AML-193 (cell line): ENCODE data around the gene SPTBN4.
"Not testable (repeated sequence)": the region's sequence is repeated elsewhere in the genome, so short reads cannot be mapped to it uniquely, and the experiment has no call there.

ENCODE experiments used
- DNase-seq, 2 experiments: peaks; one replicate each; lab custom pipeline; 2025; lab: John Stamatoyannopoulos, UW

SPTBN4 gene

DNA sequence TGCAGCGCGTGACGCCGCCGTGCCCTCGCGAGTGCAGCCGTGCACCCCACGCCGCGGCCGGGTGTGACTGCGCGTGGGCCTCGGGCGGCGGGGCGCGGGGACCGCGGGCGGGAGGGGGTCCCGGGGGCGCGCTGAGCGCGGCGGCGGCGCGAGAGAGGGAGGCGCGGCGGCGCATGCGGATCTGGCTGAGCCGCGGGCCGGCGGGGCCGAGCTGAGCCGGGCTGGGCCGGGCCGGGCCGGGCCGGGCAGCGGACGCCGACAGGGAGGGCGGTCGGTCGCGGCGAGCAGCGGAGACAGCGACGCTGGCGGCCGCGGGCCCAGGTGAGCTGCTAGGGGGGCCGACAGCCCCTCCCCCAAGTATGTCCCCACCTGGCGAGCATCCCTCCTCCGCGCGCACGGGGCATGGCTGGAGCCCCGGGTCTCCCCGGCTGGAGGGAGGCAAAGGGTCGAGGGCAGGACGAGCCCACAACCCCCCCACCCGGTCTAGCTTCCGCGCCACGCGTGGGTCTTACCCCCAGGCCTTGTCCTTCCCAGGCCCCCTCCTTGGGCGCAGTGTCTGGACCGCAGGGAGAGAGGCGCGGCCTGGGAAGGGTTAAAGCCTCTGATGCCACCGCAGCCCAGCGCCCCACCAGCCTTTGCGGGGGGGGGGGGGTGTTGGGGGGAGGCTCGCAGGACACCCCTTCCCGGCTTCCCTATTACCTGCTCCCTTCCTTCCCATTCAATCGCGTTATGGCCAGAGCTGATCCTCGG lies at the start of gene SPTBN4:
TSS of gene SPTBN4 (plus strand) at position 17 of the 750 bp plus-strand sequence. CDS start 5,621 bp downstream, outside the sequence.
- DNase-seq, result no peak

DNA sequence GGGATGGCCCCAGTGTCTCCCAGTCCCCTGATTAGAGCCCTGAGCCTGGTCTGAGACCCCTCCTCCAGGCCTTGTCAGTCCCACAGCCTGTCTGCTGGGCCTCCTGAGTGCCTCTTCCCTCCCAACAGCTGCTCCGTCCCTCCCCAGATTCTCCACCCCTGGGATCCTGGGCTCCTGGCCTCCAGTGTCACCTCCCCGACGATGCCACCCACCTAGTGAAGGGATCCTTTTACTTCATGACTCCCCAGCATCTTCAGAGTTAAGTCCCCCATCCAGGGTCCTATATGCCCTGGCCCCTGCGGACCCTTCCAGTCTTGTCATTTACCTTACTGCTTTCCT lies 49.2 kb upstream of the SPTBN4 start:
- no peak for DNase-seq

DNA sequence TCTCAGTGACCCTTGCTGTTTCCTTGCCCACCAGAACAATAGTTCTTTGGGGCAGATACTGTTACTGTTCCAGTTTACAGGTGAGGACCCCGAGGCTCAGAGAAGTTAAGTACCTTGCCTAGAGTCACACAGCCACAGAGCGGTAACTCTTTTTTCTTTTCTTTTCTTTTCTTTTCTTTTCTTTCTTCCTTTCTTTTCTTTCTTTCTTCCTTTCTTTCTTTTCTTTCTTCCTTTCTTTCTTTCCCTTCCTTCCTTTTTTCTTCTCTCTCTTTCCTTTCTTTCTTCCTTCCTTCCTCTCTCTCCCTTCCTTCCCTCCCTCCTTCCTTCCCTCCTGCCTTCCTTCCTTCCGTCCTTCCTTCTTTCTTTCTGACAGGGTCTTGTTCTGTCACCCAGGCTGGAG lies 48.8 kb upstream of the SPTBN4 start:
- DNase-seq, result no peak

DNA sequence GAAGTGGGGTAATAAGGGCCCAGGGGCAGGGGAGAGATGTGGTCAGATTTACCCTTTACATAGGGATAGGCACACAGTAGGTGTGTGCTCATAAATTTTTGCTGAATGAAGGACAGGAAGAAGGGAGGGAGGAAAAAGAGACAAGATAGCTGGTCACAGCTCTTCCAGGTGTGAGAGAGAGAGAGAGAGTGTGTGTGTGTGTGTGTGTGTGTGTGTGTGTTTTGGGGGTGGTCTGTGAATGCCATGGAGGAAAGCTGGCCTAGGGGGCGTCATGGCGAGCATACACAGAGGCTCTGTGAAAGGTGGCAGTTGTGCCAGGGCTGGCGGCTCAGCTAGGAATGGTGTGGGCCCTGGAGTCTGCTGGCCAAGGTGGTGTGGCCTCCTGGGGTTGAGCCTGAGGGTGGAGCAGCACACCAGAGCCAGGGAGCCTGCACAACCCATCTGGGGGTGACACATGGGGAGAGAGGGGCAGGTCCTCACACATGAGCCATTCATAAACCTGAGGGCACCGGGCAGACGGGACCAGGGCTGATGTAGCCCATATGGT lies 47.7 kb upstream of the SPTBN4 start:
- DNase-seq, result no peak

DNA sequence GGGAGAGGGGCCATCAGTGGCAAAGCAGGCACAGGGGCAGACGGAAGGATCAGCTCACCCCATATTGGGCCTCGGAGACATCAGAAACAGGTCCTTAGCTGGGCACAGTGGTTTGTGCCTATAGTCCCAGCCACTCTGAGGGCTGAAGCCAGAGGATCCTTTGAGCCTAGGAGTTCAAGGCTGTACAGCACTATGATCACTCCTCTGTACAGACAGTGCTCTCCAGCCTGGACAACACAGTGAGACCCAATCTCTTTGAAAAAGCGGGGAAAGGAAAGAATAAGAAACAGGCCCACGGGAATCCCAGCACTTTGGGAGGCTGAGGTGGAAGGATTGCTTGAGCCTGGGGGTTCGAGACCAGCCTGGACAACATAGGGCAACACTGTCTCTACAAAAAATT lies 47.0 kb upstream of the SPTBN4 start:
- DNase-seq, result no peak

DNA sequence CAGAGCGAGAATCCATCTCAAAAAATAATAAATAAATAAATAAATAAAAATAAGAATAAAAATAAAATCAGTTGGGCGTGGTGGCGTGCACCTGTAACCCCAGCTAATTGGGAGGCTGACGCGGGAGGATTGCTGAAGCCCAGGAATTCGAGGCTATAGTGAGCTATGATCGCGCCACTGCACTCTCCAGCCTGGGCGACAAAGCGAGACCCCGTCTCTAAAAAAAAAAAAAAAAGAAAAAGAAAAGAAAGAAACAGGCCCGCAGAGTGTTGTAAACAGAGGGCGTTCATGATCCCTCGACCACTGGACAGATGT lies 46.4 kb upstream of the SPTBN4 start:
- DNase-seq, result no peak

DNA sequence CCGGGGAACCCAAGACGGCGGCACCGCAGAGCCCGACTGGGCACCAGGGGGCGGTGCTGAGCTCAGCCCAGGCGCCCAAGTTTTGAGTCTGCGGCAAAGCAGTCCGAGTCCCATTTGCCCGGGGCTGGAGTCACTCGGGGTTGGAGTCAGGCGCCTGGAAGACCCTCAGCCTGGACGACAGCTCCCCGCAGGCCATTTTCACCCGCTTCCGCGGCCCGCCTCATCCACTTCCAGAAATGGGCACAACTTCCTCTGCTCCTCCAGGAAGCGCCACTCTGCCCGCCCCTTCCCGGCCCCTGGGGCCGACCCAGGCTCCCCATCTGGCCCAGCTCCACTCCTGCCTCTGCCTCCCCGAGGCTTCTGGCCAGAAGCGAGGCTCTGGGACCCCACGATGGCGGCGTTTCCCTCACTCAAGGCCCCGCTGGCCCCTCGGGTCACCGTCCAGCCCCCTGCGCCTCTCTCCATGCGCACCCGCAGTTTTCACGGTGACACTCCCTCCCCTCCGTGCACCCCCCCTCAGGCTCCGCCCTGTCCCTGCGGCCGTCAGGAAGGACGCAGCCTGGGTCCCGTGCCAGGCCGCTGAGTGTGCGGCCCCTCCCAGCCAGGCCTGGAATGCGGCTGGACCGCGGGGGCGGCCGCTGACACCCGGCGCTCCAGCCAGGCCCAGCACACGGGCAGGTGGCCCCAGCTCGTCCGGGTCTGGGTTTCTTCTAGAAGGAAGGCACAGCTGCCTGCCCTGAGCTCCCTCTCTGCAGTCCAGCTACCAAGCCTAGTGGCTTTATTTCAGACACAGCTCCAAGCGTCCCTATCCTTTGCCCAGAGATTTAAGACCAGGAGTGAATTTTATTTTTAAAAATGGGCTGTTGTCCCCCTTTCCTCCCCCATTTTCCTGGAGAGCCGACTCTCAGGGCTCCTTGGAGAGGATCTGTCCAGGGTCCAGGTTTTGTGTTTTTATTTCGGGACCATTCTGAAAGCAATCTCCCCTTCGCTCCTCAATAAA lies 45.7 kb upstream of the SPTBN4 start:
- peak; percentile 67 to 72 for DNase-seq

DNA sequence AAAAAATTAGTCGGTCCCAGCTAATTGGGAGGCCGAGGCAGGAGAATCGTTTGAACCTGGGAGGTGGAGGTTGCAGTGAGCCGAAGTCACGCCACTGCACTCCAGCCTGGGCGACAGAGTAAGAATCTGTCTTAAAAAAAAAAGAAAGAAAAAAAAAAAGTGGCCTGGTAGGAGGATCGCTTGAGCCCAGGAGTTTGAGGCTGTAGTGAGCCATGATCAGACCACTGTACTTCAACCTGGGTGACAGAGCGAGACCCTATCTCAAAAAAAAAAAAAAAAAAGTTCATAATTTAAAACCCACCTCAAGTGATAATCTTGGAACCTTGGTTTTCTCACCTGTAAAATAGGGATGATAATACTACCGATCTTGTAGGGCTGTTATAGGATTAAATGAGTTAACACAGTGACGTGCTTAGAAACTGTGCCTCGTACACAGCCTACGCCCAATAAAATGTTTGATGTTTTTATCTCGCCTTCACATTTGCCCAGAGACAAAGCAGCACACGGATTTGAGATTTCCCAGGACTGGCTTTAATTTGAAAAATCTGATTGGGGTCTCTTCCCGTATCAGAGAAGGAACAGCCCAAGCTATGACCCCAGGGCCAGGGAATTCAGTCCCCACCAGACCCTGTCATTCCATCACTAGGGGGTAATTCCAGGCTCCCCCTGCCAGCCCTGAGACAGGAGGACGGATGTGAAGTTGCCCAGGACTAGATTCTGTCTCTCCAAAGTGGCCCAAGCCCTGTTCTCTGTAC lies 44.6 kb upstream of the SPTBN4 start:
- no peak for DNase-seq

DNA sequence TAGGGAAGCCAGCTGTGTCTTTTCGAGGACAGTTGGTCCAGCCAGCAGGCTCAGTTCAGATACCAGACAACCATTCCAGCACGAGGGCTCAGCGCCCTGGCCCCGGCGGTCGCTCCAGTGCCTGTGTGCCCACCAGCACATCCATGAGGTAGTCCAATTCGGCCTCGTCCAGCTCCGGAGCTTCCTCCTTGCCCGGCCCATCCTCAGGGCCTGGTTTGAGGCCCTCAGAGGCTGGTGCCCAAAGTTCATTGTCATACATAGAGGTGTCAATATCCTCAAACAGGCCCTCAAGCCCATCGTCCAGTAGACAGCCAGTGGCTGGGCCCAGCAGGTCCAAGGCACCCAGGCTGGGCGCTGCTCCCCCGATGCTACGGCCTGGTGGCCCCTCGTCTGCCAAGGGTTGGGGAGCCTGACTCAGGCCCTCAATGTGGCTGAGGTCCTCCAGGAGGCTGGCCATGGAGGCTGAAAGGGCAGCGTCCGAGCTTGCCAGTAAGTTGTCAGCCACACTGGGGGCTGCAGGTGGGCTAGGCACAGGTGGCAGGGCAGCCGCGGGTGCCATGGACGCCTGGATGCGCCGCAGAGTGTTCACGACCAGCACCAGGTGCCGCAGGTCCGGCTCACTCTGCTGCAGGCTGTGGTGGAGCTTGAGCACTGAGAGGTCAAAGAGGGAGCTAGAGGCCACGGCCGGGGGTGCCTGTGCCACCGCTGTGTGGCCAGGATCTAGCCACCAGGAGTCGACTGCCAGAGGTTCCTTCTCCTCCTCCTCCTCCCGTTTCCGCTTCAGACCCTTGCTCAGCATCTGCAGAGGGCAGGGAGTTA lies 43.8 kb upstream of the SPTBN4 start:
- no peak for DNase-seq

DNA sequence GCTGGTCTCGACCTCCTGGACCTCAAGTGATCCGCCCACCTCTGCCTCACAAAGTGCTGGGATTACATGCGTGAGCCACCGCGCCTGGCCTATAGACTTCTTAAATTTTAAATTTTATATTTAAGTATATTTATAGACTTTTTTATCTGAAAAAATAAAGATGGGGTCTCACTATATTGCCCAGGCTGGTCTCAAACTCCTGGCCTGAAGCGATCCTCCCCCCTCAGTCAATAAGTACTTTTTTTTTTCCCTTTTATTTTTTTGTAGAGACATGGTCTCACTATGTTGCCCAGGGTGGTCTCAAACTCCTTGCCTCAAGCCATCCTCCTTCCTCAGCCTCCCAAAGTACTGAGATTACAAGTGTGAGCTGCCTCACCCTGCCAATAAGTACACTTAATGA lies 42.9 kb upstream of the SPTBN4 start:
- no peak for DNase-seq

DNA sequence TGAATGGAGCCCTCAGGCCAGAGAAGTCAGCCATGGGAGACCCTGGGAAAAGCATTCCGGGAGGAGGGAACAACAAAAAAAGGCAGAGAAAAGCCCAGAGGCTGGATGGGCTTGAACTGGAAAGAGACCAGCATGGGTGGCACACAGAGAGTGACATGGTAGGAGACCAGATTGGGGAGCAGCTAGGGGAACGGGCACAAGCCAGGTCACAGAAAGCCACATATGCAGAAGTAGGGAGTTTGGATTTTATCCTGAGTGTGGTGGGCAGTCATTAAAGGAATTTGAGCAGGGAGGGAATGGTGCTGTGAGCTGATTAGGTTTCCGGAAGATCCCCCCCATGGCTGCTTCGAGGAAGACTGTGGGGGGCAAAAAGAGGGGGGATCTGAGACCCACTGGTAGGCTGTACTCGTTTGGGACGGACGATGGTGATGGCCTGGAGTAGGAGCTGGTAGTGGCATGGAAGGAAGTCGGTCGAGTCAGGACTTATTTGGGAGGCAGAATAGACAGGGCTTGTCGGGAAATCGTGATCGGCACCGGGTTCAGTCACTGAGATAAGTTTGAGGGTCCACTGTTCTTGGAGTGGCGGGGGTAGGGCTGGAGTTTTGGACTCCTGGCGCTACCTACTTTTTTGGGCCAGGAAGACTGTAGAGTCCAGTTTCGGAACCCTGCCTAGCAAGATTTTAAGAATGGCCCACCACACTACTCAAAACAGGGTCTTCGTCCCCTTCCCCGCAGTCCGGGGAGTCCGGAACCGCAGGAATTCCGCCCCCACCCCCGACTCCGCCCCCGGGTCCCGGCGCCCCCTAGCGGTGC lies 42.0 kb upstream of the SPTBN4 start:
- peak in 1 of 2 experiments; percentile 10 for DNase-seq

DNA sequence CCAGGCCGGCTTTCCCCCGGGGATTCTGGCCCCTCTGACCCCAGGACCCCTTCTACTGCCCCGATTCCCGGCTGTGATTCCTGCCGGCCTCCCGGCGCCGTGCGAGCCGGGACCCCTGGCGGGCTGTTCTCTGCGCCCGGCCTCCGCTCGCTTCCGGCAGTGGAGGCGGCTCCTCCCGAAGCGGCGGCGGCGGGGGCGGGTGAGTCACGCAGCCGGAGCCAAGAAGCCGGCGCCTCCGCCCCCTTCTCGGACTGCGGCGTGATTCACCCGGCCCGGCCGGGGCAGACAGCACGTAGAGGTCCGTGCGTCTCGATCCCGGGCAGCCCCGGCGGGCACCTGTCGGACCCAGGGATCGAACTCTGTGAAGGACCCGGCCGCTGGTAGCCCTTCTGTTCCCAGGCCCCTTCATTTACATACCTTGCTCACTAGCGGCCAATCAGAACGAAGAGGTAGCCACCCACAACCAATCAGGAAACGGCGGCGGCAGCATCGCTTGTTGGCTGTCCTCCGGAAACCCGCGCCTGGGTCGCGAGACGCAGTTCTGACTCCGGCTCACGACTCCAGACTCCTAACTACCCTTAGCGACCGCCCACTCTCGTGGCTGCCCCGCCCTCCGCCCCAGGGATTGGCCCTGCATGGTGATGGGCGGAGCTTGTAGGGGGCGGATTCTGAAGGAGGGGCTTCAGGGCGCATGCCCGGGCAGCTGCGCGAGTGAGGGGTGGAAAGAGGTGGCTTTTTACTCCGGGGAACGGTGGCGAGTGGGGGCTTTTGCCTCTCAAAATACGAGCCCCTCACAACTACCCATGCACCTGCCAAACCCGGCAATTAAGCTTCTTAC lies 41.1 kb upstream of the SPTBN4 start, which contains the start of gene SERTAD1:
TSS of gene SERTAD1 (minus strand) at position 543 of the 838 bp plus-strand sequence. CDS start 2,446 bp downstream, outside the sequence.
- DNase-seq, result peak; percentile 97 to 98

DNA sequence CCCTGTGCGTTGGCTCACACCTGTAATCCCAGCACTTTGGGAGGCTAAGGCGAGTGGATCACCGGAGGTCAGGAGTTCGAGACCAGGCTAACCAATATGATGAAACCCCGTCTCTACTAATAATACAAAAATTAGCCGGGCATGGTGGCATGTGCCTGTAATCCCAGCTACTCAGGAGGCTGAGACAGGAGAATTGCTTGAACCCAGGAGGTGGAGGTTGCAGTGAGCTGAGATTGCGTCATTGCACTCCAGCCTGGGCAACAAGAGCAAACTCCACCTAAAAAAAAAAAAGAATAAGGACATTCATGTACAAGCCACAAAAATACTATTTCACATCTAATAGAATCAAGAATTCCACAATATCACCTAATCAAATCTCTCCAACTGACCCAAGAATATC lies 38.6 kb upstream of the SPTBN4 start:
- not testable (repeated sequence) for DNase-seq

DNA sequence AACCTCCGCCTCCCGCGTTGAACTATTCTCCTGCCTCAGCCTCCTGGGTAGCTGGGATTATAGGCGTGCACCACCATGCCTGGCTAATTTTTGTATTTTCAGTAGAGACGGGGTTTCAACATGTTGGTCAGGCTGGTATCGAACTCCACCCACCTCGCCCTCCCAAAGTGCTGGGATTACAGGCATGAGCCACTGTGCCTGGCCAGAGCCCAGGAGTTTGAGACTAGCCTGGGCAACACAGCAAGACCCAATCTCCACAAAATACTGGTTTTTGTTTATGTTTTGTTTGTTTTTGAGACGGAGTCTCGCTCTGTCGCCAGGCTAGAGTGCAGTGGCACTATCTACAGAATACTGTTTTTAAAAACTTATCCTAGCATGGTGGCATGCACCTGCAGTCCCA lies 36.6 kb upstream of the SPTBN4 start:
- not testable (repeated sequence) for DNase-seq

DNA sequence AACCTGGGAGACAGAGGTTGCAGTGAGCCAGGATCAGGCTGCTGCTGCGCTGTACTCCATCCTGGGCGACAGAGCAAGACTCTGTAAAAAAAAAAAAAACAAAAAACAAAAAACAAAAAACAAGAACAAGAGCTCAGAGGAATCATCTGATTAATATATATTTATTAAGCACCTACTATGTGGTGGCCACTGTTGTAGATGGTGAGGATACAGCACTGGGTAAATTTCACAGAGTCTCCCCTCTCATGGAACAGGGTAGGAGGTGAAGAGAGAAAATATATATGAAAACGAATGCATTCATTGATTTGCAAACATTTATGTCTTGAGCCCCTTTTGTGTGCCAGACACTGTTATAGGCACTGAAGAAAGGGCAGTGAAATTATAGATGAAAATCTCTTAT lies 35.1 kb upstream of the SPTBN4 start:
- no peak for DNase-seq

DNA sequence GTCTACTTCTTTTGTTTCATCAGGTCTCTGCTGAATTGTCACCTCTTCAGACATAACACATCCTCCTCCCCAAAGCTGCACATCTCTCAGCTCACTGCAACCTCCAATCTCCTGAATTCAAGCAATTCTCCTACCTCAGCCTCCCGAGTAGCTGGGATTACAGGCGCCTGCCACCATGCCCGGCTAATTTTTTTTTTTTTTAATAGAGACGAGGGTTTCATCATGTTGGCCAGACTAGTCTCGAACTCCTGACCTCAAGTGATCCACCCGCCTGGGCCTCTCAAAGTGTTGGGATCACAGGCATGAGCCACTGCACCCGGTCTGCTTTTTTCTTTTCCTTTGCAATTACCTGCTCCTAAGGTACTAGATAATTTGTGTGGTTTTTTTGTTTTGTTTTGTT lies 34.0 kb upstream of the SPTBN4 start:
- not testable (repeated sequence) for DNase-seq

DNA sequence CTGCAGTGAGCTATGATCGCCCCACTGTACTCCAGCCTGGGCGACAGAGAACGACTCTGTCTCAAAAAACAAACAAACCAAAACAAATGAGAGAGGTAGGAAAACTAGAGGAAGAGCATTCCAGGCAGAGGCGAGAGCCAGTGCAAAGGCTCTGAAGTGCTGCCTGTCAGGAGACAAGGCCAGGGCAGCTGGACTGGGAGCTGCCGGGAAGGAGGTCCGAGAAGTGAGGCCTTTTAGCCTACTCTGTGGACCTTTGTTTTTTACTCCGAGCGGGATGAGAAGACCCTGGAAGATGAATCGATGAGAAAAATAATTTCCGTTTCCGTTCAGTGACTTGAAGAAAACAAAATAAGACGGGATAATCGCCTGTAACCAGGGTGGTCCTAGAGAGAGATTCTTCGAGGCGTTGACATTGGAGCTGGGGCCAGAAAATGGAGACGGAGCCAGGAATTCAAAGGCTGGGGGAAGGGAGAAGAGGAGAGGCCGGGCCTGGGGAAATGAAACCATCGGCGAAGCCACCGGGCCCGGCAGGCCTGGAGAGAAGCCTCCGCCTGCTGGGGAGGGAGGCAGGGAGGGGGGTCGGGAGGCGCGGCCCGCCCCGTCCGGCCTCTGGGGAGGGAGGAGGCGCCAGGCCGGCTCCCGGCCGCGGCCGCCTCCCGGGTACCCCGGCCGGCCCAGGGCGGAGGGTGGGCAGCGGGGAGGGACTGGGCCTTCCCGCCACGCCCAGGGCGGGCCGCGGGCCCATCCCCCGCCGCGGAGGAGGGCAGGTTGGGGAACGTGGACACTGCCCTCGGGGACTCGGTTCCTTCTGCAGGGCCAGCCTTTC lies 33.2 kb upstream of the SPTBN4 start:
- DNase-seq, result peak; percentile 18 to 45

DNA sequence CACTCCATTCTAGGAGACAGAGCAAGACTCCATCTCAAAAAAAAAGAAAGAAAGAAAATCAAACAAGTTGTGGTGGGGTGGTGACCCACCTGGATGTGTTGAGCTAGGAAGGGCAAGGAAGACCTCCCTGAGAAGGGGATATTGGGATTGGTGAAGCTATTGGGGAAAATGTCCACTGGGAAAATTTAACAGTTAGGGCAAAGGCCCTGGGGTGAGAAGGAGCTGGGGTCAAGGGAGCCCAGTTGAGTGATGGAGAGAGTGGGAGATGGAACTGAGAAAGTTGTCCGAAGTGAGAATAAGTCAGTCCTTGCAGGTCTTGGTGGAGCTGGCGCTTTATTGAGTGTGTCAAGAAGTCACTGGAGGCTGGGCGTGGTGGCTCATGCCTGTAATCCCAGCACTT lies 28.5 kb upstream of the SPTBN4 start:
- DNase-seq, result no peak
